Muscle layer of duodenum (tissue), 2 donors: ENCODE results near the gene HSFX2.
"Not testable (repeated sequence)": the region's sequence is repeated elsewhere in the genome, so short reads cannot be mapped to it uniquely, and the experiment has no call there.

Experiments used
- H3K27ac ChIP-seq: one replicate; pipeline ENCODE4 v1.7.0; 2013; ENCODE audit warnings: mild to moderate bottlenecking, low read length
- H3K27me3 ChIP-seq: one replicate; pipeline ENCODE4 v1.7.0; 2013; ENCODE audit warnings: low read depth, mild to moderate bottlenecking, control low read depth, low read length
- H3K36me3 ChIP-seq, 2 donors: one replicate each; pipeline ENCODE4 v1.7.0; 2013; ENCODE audit warnings: low read length in 2 of 2, control low read depth in 1 of 2, mild to moderate bottlenecking in 1 of 2; ENCODE audit not compliant: insufficient read depth in 2 of 2, control insufficient read depth in 1 of 2
- H3K4me1 ChIP-seq, 2 donors: one replicate each; pipeline ENCODE4 v1.7.0; 2013; ENCODE audit warnings: low read length in 2 of 2, mild to moderate bottlenecking in 2 of 2, control low read depth in 1 of 2, moderate library complexity in 1 of 2; ENCODE audit not compliant: insufficient read depth in 2 of 2, control insufficient read depth in 1 of 2
- H3K4me3 ChIP-seq, 2 donors: one replicate each; pipeline ENCODE4 v1.7.0; 2013; ENCODE audit warnings: low read length in 2 of 2, low read depth in 1 of 2, mild to moderate bottlenecking in 1 of 2
- H3K9me3 ChIP-seq, 2 donors: one replicate each; pipeline ENCODE4 v1.7.0; 2013; ENCODE audit warnings: low read length in 2 of 2, control low read depth in 1 of 2, mild to moderate bottlenecking in 1 of 2; ENCODE audit not compliant: control insufficient read depth in 1 of 2
- donor health status: healthy.

Gene HSFX2

GRCh38 chrX:149628768-149629167, 33.7 kb upstream of the HSFX2 start:
- no peaks in the 10 kb centered on the region for H3K27me3 ChIP-seq
- H3K36me3 ChIP-seq, result no peaks in the 10 kb centered on the region
- H3K9me3 ChIP-seq, result no peaks in the 10 kb centered on the region
- H3K4me3 ChIP-seq, result no peak overlapping the region
- H3K4me1 ChIP-seq, result peaks cover 0 to 17% of the 10 kb centered on the region in 2 donors
- H3K27ac ChIP-seq, result no peak overlapping the region

GRCh38 chrX:149628280-149628679, 33.2 kb upstream of the HSFX2 start:
- H3K27me3 ChIP-seq, result no peaks in the 10 kb centered on the region
- H3K27ac ChIP-seq, result no peak overlapping the region
- no peak overlapping the region for H3K4me3 ChIP-seq
- no peaks in the 10 kb centered on the region for H3K9me3 ChIP-seq
- H3K36me3 ChIP-seq, result no peaks in the 10 kb centered on the region
- peaks cover 0 to 19% of the 10 kb centered on the region in 2 donors for H3K4me1 ChIP-seq

- not testable (repeated sequence) for H3K36me3 ChIP-seq, H3K9me3 ChIP-seq, H3K27ac ChIP-seq, H3K27me3 ChIP-seq, H3K4me3 ChIP-seq
- peaks cover 0 to 19% of the 10 kb centered on the region in 2 donors for H3K4me1 ChIP-seq
Measured at GRCh38 chrX:149626829-149627228, 31.7 kb upstream of the HSFX2 start.

GRCh38 chrX:149619662-149620061, 24.5 kb upstream of the HSFX2 start:
- not testable (repeated sequence) for H3K27me3 ChIP-seq, H3K36me3 ChIP-seq, H3K9me3 ChIP-seq, H3K4me1 ChIP-seq, H3K4me3 ChIP-seq, H3K27ac ChIP-seq

GRCh38 chrX:149618871-149619270, 23.8 kb upstream of the HSFX2 start:
- Histone ChIP-seq H3K36me3 (no peaks in the 10 kb centered on the region), H3K4me1 (peaks cover 0 to 3% of the 10 kb centered on the region in 2 donors), H3K27ac (no peak overlapping the region), H3K27me3 (no peaks in the 10 kb centered on the region), H3K9me3 (no peaks in the 10 kb centered on the region), H3K4me3 (no peak overlapping the region)

GRCh38 chrX:149611623-149612175, 16.6 kb upstream of the HSFX2 start:
- no peaks in the 10 kb centered on the region for H3K9me3 ChIP-seq
- H3K4me1 ChIP-seq, result no peaks in the 10 kb centered on the region
- H3K27ac ChIP-seq, result no peak overlapping the region
- H3K27me3 ChIP-seq, result no peaks in the 10 kb centered on the region
- H3K4me3 ChIP-seq, result no peak overlapping the region
- H3K36me3 ChIP-seq, result no peaks in the 10 kb centered on the region

- Histone ChIP-seq H3K4me3 (no peak overlapping the region), H3K4me1 (peaks cover 0 to 4% of the 10 kb centered on the region in 2 donors), H3K27ac (no peak overlapping the region), H3K9me3 (no peaks in the 10 kb centered on the region), H3K36me3 (no peaks in the 10 kb centered on the region), H3K27me3 (no peaks in the 10 kb centered on the region)
Measured at GRCh38 chrX:149610511-149610910, 15.4 kb upstream of the HSFX2 start.

- Histone ChIP-seq H3K4me1 (peaks cover 0 to 4% of the 10 kb centered on the region in 2 donors), H3K36me3 (no peaks in the 10 kb centered on the region), H3K27me3 (no peaks in the 10 kb centered on the region)
Measured at GRCh38 chrX:149607699-149608098, 12.6 kb upstream of the HSFX2 start.

GRCh38 chrX:149605248-149605885, 10.3 kb upstream of the HSFX2 start:
- not testable (repeated sequence) for H3K36me3 ChIP-seq, H3K27me3 ChIP-seq, H3K4me3 ChIP-seq, H3K9me3 ChIP-seq, H3K4me1 ChIP-seq, H3K27ac ChIP-seq

More at GRCh38 chrX:149607699-149608098, 12.6 kb upstream of the HSFX2 start:
- no peak overlapping the region for H3K27ac ChIP-seq
- H3K9me3 ChIP-seq, result no peaks in the 10 kb centered on the region
- no peak overlapping the region for H3K4me3 ChIP-seq

- H3K36me3 ChIP-seq, H3K4me1 ChIP-seq: not testable (repeated sequence)
Measured at GRCh38 chrX:149598603-149599002, 3.5 kb upstream of the HSFX2 start.

GRCh38 chrX:149595943-149596342, 829 bp upstream of the HSFX2 start:
- H3K27me3 ChIP-seq, H3K9me3 ChIP-seq, H3K27ac ChIP-seq, H3K4me3 ChIP-seq, H3K36me3 ChIP-seq, H3K4me1 ChIP-seq: not testable (repeated sequence)

More at GRCh38 chrX:149598603-149599002, 3.5 kb upstream of the HSFX2 start:
- not testable (repeated sequence) for H3K4me3 ChIP-seq, H3K27me3 ChIP-seq, H3K27ac ChIP-seq, H3K9me3 ChIP-seq

GRCh38 chrX:149590993-149591392, 4.1 kb downstream of the HSFX2 start:
- not testable (repeated sequence) for H3K9me3 ChIP-seq, H3K4me3 ChIP-seq, H3K4me1 ChIP-seq, H3K27me3 ChIP-seq, H3K36me3 ChIP-seq, H3K27ac ChIP-seq
